Gastrocnemius medialis (tissue), 4 donors: ENCODE measurements around the gene ATP6V1A.

Experiments
- POLR2A ChIP-seq, 2 donors: fragments of 450-650 bp; IDR thresholded peaks; one replicate each; pipeline ENCODE4 v1.6.1; 2017; ENCODE audit warnings: antibody characterized with exemption in 2 of 2, mild to moderate bottlenecking in 2 of 2, moderate library complexity in 2 of 2
- TF ChIP-seq, protein P1 (sequence below), 5 experiments: fragments of 450-650 bp in 3 of 5; fragments of 200-600 bp in 2 of 5; sonication (generic) in 2 of 5; IDR thresholded peaks in 4 of 5; conservative IDR thresholded peaks in 1 of 5; 1 replicate in 4 of 5; 2 replicates in 1 of 5; pipeline ENCODE4 v1.5.1; 2016 to 2019; ENCODE audit warnings: antibody characterized with exemption in 5 of 5, mild to moderate bottlenecking in 3 of 5, moderate library complexity in 3 of 5

DNA sequence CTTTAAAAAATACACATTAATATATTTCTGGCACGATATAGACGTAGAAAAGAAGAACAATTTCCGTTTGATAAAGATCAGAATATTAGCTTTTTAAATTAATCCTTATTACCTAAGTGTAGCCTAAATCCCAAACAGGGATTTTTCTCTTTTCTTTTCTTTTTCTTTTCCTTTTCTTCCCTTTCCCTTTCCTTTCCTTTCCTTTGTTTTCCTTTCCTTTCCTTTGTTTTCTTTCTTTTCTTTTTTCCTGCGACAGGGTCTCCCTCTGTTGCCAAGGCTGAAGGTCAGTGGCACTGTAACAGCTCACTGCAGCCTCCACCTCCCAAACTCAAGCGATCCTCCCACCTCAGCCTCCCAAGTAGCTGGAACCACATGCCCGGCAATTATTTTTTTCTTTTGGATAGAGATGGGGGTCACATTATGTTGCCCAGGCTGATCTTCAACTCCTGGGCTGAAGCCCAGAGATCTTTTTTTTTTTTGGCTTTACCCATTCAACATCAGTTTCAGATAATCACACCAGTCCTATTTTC is 48.6 kb upstream of the ATP6V1A start:
- TF ChIP-seq, protein P1, sequence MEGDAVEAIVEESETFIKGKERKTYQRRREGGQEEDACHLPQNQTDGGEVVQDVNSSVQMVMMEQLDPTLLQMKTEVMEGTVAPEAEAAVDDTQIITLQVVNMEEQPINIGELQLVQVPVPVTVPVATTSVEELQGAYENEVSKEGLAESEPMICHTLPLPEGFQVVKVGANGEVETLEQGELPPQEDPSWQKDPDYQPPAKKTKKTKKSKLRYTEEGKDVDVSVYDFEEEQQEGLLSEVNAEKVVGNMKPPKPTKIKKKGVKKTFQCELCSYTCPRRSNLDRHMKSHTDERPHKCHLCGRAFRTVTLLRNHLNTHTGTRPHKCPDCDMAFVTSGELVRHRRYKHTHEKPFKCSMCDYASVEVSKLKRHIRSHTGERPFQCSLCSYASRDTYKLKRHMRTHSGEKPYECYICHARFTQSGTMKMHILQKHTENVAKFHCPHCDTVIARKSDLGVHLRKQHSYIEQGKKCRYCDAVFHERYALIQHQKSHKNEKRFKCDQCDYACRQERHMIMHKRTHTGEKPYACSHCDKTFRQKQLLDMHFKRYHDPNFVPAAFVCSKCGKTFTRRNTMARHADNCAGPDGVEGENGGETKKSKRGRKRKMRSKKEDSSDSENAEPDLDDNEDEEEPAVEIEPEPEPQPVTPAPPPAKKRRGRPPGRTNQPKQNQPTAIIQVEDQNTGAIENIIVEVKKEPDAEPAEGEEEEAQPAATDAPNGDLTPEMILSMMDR (IDR thresholded peaks at IDR 0.05 in 4 of 5, conservative IDR thresholded peaks at IDR 0.05 in 1 of 5): no peak
- no peak for TF ChIP-seq POLR2A (IDR thresholded peaks at IDR 0.05)
